RWPE1 (cell line): ENCODE results near the gene PLA2G4B.

Experiments
- CTCF ChIA-PET: fragments of 350-600 bp; sonication (Branson Sonifier 250); formaldehyde crosslinking; extraction: SDS; loops from one replicate; lab custom pipeline; 2021; lab: Yijun Ruan, JAX
- POLR2A ChIA-PET: fragments of 400-600 bp; formaldehyde crosslinking; extraction: SDS; loops from one replicate; lab custom pipeline; 2020; ENCODE audit warnings: antibody characterized with exemption; ENCODE audit not compliant: low non-redundant PET; lab: Yijun Ruan, JAX
- DNase-seq: peaks from one replicate; pipeline ENCODE4 v3.0.0; 2012; ENCODE audit warnings: low spot score
- H3K27ac ChIP-seq: fragments of 450-650 bp; 2 replicates; pipeline ENCODE4 v1.5.1; 2017
- TF ChIP-seq, protein P1 (sequence below): fragments of 450-650 bp; conservative IDR thresholded peaks from 2 replicates; pipeline ENCODE4 v1.5.1; 2017; ENCODE audit warnings: low read depth, mild to moderate bottlenecking

PLA2G4B gene

DNA sequence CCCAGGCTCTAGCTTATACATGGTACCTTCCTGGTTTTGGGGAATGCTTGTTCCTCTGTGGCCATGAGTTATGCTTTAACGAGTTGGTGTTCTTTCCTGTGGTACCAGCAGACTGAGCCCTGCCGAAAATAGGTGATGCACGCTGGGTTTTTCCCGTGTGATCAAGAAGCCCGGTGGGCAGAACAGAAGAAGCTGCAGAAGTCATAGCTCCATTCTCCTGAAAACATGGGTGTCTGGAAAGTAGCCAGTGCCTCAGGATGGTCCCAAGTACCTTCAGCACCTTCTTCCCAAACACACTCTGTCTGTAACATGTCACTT lies 39.2 kb upstream of the PLA2G4B start:
- H3K27ac ChIP-seq: peak overlapping the region; percentile 58
- TF ChIP-seq, protein P1, sequence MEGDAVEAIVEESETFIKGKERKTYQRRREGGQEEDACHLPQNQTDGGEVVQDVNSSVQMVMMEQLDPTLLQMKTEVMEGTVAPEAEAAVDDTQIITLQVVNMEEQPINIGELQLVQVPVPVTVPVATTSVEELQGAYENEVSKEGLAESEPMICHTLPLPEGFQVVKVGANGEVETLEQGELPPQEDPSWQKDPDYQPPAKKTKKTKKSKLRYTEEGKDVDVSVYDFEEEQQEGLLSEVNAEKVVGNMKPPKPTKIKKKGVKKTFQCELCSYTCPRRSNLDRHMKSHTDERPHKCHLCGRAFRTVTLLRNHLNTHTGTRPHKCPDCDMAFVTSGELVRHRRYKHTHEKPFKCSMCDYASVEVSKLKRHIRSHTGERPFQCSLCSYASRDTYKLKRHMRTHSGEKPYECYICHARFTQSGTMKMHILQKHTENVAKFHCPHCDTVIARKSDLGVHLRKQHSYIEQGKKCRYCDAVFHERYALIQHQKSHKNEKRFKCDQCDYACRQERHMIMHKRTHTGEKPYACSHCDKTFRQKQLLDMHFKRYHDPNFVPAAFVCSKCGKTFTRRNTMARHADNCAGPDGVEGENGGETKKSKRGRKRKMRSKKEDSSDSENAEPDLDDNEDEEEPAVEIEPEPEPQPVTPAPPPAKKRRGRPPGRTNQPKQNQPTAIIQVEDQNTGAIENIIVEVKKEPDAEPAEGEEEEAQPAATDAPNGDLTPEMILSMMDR: no peak
- DNase-seq: no peak
- CTCF ChIA-PET: no interaction called here
- POLR2A ChIA-PET: no interaction called here

DNA sequence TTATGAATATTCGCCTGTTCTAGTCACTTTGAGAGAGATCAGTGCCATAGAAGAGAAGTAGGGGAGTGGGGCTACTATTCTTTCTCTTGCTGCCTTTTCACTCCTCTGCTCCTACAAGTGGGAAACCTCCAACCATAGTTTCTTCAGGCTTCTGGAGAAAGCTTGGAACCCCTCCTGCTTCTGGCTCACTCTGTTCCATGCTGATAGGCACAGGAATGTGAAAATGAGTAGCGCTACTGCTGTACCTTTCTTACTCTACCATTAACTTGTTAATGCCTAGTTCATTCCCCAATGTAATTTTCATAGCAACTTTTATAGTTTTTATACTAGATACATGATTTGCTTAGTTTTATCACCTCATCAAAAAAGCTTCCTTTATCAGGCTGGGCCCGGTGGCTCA lies 37.5 kb upstream of the PLA2G4B start:
- POLR2A ChIA-PET: interaction anchor here (0.5 kb wide), 1 partner anchor 24 kb away, joined by 3 read pairs; no protein-coding TSS in a partner anchor
- TF ChIP-seq, protein P1: no peak
- CTCF ChIA-PET: interaction anchor here (0.6 kb wide), 2 partner anchors 12 to 17 kb away, joined by 3 to 5 read pairs; no protein-coding TSS in a partner anchor
- DNase-seq: no peak
- peak overlapping the region; percentile 75 for H3K27ac ChIP-seq

DNA sequence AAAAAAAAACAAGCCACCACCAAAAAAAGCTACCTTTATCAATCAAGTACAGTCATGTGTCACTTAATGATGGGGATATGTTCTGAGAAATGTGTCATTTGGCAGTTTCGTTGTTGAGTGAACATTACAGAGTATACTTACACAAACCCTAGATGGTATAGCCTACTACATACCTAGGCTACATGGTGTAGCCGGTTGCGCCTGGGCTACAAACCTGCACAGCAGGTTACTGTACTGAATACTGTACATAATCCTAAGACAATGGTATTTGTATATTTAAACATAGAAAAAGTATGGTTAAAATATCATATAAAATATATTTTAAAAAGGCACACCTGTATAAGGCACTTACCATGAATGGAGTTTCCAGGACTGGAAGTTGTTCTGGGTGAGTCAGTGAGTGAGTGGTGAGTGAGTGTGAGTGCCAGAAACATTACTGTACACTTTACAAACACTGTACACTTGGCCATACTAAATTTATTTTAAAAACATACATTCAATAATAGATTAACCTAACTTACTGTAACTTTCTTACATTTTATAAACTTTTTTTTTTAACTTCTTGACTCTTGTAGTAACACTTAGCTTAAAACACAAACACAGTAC lies 36.7 kb upstream of the PLA2G4B start:
- POLR2A ChIA-PET: no interaction called here
- TF ChIP-seq, protein P1: no peak
- peak overlapping the region; percentile 75 for H3K27ac ChIP-seq
- no peak for DNase-seq
- CTCF ChIA-PET: interaction anchor here (0.9 kb wide), 1 partner anchor 10 kb away, joined by 3 read pairs; no protein-coding TSS in a partner anchor

DNA sequence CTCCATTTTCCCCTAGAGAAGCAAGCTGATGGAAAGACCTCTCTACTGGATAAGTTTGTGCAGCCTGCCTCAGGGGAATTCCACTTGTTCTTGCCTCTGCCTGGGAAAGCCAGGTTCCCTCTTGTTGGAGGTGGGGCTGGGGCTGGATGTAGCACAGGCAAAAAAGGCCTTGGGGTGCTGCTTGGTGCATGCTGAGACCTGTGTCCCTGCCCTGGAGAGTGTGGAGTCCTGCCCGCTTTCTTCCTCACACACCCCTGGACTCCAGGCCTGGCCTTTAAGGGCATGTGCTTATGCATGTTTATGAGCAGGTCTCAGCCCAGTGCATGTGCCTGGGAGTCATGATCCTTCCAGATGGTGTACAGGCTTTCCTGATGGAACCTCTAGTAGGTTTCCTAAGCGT lies 34.3 kb upstream of the PLA2G4B start:
- TF ChIP-seq, protein P1: no peak
- CTCF ChIA-PET: interaction anchor here (0.7 to 1.4 kb wide), 2 partner anchors 29 to 30 kb away, joined by 5 to 7 read pairs; partner anchors contain the start of gene MAPKBP1

DNA sequence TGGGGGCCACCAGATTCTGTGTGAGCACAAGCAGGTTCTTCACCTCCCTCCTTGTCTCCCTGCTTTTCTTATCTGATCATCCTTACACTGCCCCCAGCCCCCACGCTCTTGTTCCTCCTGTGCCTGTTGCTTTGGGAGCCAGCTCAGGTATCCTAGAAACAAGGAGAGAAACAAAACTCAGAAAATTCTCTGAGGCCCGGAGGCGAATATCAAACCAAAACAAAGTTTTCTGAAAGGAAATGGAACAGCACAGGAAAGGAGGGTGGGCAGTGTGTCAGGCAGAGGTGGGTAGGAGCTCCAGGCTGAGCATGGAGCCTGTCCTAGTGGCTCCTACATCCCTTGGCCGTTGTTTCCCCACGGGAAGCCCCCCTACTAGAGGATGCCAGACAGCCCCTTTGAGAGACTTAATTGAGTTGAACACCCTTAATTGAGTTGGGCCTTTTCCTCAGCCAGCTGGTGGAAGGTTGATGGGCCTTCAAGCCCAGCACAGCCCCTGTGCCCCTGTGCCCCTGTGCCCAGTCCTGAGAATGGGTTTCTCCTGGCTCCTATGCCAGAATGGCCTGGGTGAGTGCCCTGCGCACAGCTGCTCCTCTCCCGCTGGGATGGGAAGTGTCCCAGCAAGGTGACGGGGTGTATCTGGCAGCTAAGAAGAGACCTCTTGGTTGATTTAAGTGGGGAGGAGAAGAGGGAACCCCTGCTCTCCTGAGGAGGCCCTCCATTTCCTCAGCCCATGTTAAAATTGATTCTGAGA lies 33.6 kb upstream of the PLA2G4B start:
- TF ChIP-seq, protein P1: no peak
- CTCF ChIA-PET: interaction anchor here (0.7 to 1.2 kb wide), 2 partner anchors 31 to 148 kb away, joined by 3 to 7 read pairs; partner anchors contain the start of gene MAPKBP1
- POLR2A ChIA-PET: interaction anchor here (0.6 kb wide), 1 partner anchor 33 kb away, joined by 12 read pairs; no protein-coding TSS in a partner anchor
- H3K27ac ChIP-seq: peak overlapping the region; percentile 97
- peak; percentile 39 for DNase-seq

More for the DNA sequence above, 34.3 kb upstream of the PLA2G4B start:
- peak overlapping the region; percentile 97 for H3K27ac ChIP-seq
- POLR2A ChIA-PET: no interaction called here
- DNase-seq: peak; percentile 92

DNA sequence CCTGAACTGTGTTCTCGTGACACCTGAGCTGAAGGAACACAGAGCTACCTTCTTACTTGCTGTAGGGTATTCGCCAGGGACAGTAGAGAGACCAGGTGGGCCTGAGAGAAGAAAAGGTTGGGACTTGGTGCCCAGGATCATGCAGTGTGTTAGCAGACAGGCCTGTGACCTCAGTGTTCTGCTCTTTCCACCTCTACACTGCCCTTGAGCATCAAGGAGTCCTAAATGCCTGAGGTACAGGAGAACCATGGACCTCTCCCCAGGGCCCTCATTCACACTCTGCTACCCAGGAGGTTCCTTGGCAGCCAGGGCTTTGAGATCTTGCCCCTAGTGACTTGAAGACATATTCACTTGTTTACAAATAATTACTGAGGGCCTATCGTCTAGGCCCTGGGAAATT lies 32.9 kb upstream of the PLA2G4B start:
- TF ChIP-seq, protein P1: no peak
- DNase-seq: no peak
- H3K27ac ChIP-seq: peak overlapping the region; percentile 97
- ChIA-PET POLR2A (interaction anchor here (0.6 to 0.8 kb wide), 2 partner anchors 31 to 34 kb away, joined by 5 to 12 read pairs; partner anchors contain the start of gene MAPKBP1), CTCF (interaction anchor here (0.7 to 1.2 kb wide), 2 partner anchors 26 to 31 kb away, joined by 4 to 7 read pairs; partner anchors contain the start of gene MAPKBP1)
